NT2/D1 (cell line): Measurements from ENCODE around the gene MPP2.

Experiments used
- SUZ12 ChIP-seq: IDR thresholded peaks from 2 replicates; pipeline ENCODE4 v1.6.1; 2011; ENCODE audit not compliant: insufficient read length, insufficient read depth; ENCODE audit errors: extremely low read depth
- YY1 ChIP-seq: IDR thresholded peaks from 2 replicates; pipeline ENCODE4 v1.6.1; 2011; ENCODE audit not compliant: insufficient read length, insufficient read depth
- ZNF274 ChIP-seq: IDR thresholded peaks from 2 replicates; pipeline ENCODE4 v1.6.1; 2011; ENCODE audit warnings: mild to moderate bottlenecking, low read depth, low read length

- no peak for TF ChIP-seq YY1
- TF ChIP-seq ZNF274 = no peak
- no peak for TF ChIP-seq SUZ12
Measured at GRCh38 chr17:43956222-43956621, 48.9 kb upstream of the MPP2 start.
